ENCODE data around the gene GNG7. TPM values are rescaled to one million over a fixed set of nuclear protein-coding genes. Genes with fewer than 3 reads are reported as not detected.

Gene GNG7
- polyA plus RNA-seq, 1 of the 3 experiments (the other 2 are of a cell fraction): 2.2 TPM

GRCh38 chr19:2517881-2518601 lies 184.5 kb downstream of the GNG7 start:
- H3K27ac ChIP-seq (ENCODE audit: low read depth in 2 of 2, low read length in 1 of 2): no peak overlapping the region
- TF ChIP-seq FOXJ3 (CRISPR knock-in tag; IDR thresholded peaks at IDR 0.05): no peak
- TF ChIP-seq, protein P1, sequence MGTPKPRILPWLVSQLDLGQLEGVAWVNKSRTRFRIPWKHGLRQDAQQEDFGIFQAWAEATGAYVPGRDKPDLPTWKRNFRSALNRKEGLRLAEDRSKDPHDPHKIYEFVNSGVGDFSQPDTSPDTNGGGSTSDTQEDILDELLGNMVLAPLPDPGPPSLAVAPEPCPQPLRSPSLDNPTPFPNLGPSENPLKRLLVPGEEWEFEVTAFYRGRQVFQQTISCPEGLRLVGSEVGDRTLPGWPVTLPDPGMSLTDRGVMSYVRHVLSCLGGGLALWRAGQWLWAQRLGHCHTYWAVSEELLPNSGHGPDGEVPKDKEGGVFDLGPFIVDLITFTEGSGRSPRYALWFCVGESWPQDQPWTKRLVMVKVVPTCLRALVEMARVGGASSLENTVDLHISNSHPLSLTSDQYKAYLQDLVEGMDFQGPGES (IDR thresholded peaks at IDR 0.05; ENCODE audit: low read depth, low read length): no peak
- TF ChIP-seq NRF1 (IDR thresholded peaks at IDR 0.05; ENCODE audit: low read depth, low read length): no peak
- TF ChIP-seq ZBTB33 (IDR thresholded peaks at IDR 0.05; ENCODE audit: borderline replicate concordance, low read depth): no peak
- no peak for TF ChIP-seq YY1 (IDR thresholded peaks at IDR 0.05; ENCODE audit: low read depth)
- TF ChIP-seq FOXM1 (IDR thresholded peaks at IDR 0.05; ENCODE audit: low read depth): no peak
- TF ChIP-seq PBX3 (IDR thresholded peaks at IDR 0.05): no peak
- no peak for TF ChIP-seq RCOR1 (IDR thresholded peaks at IDR 0.05; ENCODE audit: low read length)
- no peak for TF ChIP-seq CTCF (IDR thresholded peaks at IDR 0.05)
- TF ChIP-seq MEF2A (IDR thresholded peaks at IDR 0.05; ENCODE audit: borderline replicate concordance, low read depth): no peak
- TF ChIP-seq FOSL2 (IDR thresholded peaks at IDR 0.05; ENCODE audit: borderline replicate concordance, low read depth): no peak
- no peak for TF ChIP-seq TEAD4 (IDR thresholded peaks at IDR 0.05; ENCODE audit: borderline replicate concordance, insufficient read depth)
- TF ChIP-seq GABPA (IDR thresholded peaks at IDR 0.05; ENCODE audit: low read depth): no peak
- TF ChIP-seq TCF12 (IDR thresholded peaks at IDR 0.05): no peak
- TF ChIP-seq CHD2 (IDR thresholded peaks at IDR 0.05; ENCODE audit: low read length, partially characterized antibody): no peak
- TF ChIP-seq, protein P2, sequence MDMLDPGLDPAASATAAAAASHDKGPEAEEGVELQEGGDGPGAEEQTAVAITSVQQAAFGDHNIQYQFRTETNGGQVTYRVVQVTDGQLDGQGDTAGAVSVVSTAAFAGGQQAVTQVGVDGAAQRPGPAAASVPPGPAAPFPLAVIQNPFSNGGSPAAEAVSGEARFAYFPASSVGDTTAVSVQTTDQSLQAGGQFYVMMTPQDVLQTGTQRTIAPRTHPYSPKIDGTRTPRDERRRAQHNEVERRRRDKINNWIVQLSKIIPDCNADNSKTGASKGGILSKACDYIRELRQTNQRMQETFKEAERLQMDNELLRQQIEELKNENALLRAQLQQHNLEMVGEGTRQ (IDR thresholded peaks at IDR 0.05; ENCODE audit: borderline replicate concordance, low read depth, low read length): no peak
- H3K9ac ChIP-seq: no peak overlapping the region
- H3K79me2 ChIP-seq (ENCODE audit: insufficient read depth): no peaks in the 10 kb centered on the region
- H3K4me2 ChIP-seq: no peak overlapping the region
- H2AFZ ChIP-seq (ENCODE audit: low read depth): no peak overlapping the region
- no peaks in the 10 kb centered on the region for H3K4me1 ChIP-seq (ENCODE audit: control insufficient read depth in 1 of 2, insufficient read depth in 2 of 2, low read depth in 1 of 2, low read length in 1 of 2)
- H4K20me1 ChIP-seq (ENCODE audit: insufficient read depth): no peaks in the 10 kb centered on the region
- 63% methylated on average over 21 of the region's 35 CpGs for WGBS (ENCODE audit: low lambda C conversion rate)
- H3K27me3 ChIP-seq (ENCODE audit: insufficient read depth): no peaks in the 10 kb centered on the region
- H3F3A ChIP-seq (replicated peaks; ENCODE audit: insufficient read depth): peaks cover 2% of the 10 kb centered on the region
- CTCF ChIA-PET: no interaction called here
- POLR2A ChIA-PET: no interaction called here
- no peaks in the 10 kb centered on the region for H3K9me2 ChIP-seq
- no peaks in the 10 kb centered on the region for H3K36me3 ChIP-seq (replicated peaks in 1 of 2; ENCODE audit: control insufficient read depth in 1 of 2, insufficient read depth in 2 of 2, low read length in 1 of 2)
- no peak for DNase-seq
- H3K9me3 ChIP-seq: no peaks in the 10 kb centered on the region
- H3K4me3 ChIP-seq (ENCODE audit: low read depth in 2 of 2, low read length in 1 of 2): no peak overlapping the region
